GM12865 (cell line): Measurements from ENCODE around the gene ACTRT2.

Experiments
- DNase-seq: peaks from one replicate; pipeline ENCODE4 v3.0.0; 2010; ENCODE audit warnings: low read depth
- H3K4me3 ChIP-seq: 2 replicates; pipeline ENCODE4 v1.5.1; 2011; ENCODE audit warnings: mild to moderate bottlenecking, low read depth, low read length, control low read depth
- TF ChIP-seq, protein P1 (sequence below): IDR thresholded peaks from 2 replicates; pipeline ENCODE4 v1.5.1; 2011; ENCODE audit warnings: low read length, control low read depth, low read depth, inconsistent platforms; ENCODE audit not compliant: insufficient read depth; ENCODE audit errors: missing control alignments

Gene ACTRT2

GRCh38 chr1:3058263-3059030 lies 37.2 kb downstream of the ACTRT2 start:
- TF ChIP-seq, protein P1, sequence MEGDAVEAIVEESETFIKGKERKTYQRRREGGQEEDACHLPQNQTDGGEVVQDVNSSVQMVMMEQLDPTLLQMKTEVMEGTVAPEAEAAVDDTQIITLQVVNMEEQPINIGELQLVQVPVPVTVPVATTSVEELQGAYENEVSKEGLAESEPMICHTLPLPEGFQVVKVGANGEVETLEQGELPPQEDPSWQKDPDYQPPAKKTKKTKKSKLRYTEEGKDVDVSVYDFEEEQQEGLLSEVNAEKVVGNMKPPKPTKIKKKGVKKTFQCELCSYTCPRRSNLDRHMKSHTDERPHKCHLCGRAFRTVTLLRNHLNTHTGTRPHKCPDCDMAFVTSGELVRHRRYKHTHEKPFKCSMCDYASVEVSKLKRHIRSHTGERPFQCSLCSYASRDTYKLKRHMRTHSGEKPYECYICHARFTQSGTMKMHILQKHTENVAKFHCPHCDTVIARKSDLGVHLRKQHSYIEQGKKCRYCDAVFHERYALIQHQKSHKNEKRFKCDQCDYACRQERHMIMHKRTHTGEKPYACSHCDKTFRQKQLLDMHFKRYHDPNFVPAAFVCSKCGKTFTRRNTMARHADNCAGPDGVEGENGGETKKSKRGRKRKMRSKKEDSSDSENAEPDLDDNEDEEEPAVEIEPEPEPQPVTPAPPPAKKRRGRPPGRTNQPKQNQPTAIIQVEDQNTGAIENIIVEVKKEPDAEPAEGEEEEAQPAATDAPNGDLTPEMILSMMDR, result no peak
- H3K4me3 ChIP-seq, result no peak overlapping the region
- DNase-seq, result no peak

GRCh38 chr1:3060127-3060526 lies 38.9 kb downstream of the ACTRT2 start:
- no peak overlapping the region for H3K4me3 ChIP-seq
- TF ChIP-seq, protein P1, result no peak

DNA sequence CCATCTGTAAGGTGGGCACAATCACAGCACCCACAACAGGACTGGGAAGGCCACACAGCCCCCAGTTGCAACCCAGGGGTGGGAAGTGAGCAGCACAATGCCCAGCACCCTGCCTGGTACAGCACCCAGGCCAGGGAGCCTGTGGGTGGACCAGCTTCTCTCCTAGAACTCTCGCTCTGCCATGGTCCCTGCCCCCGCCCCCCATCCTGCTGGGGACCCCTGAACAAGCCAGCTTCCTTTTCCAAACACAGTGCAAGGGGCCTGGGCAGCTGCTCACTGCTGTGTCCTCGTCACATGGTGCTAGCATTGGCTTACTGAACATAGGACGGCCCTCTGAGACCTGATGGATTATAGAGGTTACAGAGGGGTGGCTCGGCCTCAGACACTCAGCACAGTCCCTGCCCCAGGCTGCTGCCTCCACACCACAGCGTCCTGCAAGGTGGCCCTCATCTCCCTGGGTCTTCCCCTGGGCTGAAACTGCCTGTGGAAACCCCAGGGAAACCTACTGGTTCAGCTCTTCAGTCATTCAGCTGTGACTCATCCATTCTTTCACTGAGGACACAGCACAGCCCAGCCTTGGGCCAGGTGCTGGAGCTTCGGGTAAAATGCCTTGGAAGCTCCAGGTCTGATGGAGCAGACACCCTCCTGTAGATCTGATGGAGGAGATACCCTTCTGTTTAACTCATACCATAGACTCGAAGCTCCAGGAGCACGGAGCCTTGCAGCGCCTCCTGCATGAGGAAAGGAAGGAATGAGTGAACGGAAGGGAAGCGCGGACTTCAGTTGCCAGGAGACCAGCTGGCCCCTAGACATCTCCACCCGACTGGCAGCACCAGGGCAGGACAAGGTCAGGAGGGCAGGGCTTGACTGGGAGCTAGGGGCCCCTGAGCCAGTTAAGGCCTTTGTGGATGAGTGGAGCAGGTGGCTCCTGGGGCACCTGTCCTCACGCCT lies 39.6 kb downstream of the ACTRT2 start:
- no peak overlapping the region for H3K4me3 ChIP-seq
- DNase-seq, result no peak
- TF ChIP-seq, protein P1, result no peak

More at GRCh38 chr1:3060127-3060526, 38.9 kb downstream of the ACTRT2 start:
- no peak for DNase-seq

- H3K4me3 ChIP-seq, result no peak overlapping the region
- DNase-seq, result no peak
- TF ChIP-seq, protein P1, result no peak
Observed at GRCh38 chr1:3061566-3061965, 40.3 kb downstream of the ACTRT2 start.

GRCh38 chr1:3061981-3062615 lies 40.8 kb downstream of the ACTRT2 start:
- DNase-seq, result no peak
- TF ChIP-seq, protein P1, result no peak
- H3K4me3 ChIP-seq, result no peak overlapping the region

GRCh38 chr1:3062616-3063378 lies 41.5 kb downstream of the ACTRT2 start:
- DNase-seq, result no peak
- TF ChIP-seq, protein P1, result no peak
- H3K4me3 ChIP-seq, result no peak overlapping the region
